Astrocyte (in vitro differentiated cells and primary cell): Measurements from ENCODE around the gene PDE7B. TPM values are rescaled to one million over a fixed set of nuclear protein-coding genes. Genes with fewer than 3 reads are reported as not detected.

ENCODE experiments used
- DNase-seq: peaks from one replicate; pipeline ENCODE4 v3.0.0-alpha.2; 2010; ENCODE audit warnings: low read depth
- FAIRE-seq: peaks from 2 replicates; lab custom pipeline; 2011; peaks lifted over from hg19 to GRCh38; lab: Jason Lieb, UNC
- H2AFZ ChIP-seq: 2 replicates; pipeline ENCODE4 v1.6.0; 2012; ENCODE audit warnings: low read depth, low read length, inconsistent platforms
- H3K27ac ChIP-seq: 2 replicates; pipeline ENCODE4 v1.5.1; 2011; ENCODE audit warnings: low read depth, low read length, inconsistent platforms
- H3K27me3 ChIP-seq: 2 replicates; pipeline ENCODE4 v1.6.0; 2011; ENCODE audit warnings: low read length, inconsistent platforms; ENCODE audit not compliant: insufficient read depth
- H3K36me3 ChIP-seq: 2 replicates; pipeline ENCODE4 v1.5.1; 2011; ENCODE audit warnings: low read length, inconsistent platforms; ENCODE audit not compliant: insufficient read depth
- H3K4me1 ChIP-seq: 2 replicates; pipeline ENCODE4 v1.5.1; 2011; ENCODE audit warnings: low read length, inconsistent platforms; ENCODE audit not compliant: insufficient read depth
- H3K4me2 ChIP-seq: 2 replicates; pipeline ENCODE4 v1.6.0; 2012; ENCODE audit warnings: low read length, inconsistent platforms
- H3K4me3 ChIP-seq: 2 replicates; pipeline ENCODE4 v1.5.1; 2011; ENCODE audit warnings: low read depth, mild to moderate bottlenecking, low read length, inconsistent platforms; ENCODE audit not compliant: insufficient read depth
- H3K79me2 ChIP-seq: 2 replicates; pipeline ENCODE4 v1.6.0; 2012; ENCODE audit warnings: mild to moderate bottlenecking, low read length, inconsistent platforms; ENCODE audit not compliant: insufficient read depth
- H3K9ac ChIP-seq: 2 replicates; pipeline ENCODE4 v1.6.0; 2012; ENCODE audit warnings: mild to moderate bottlenecking, low read length, inconsistent platforms
- H3K9me3 ChIP-seq: 2 replicates; pipeline ENCODE4 v1.5.1; 2012; ENCODE audit warnings: low read depth, mild to moderate bottlenecking, low read length, inconsistent platforms; ENCODE audit not compliant: insufficient read depth
- H4K20me1 ChIP-seq: 2 replicates; pipeline ENCODE4 v1.6.0; 2012; ENCODE audit warnings: low read length, inconsistent platforms; ENCODE audit not compliant: insufficient read depth
- H3K27ac Mint-ChIP-seq: one replicate; pipeline ENCODE4 v1.8.0; 2021; ENCODE audit warnings: mild to moderate bottlenecking, mixed read lengths; ENCODE audit not compliant: unreplicated experiment
- H3K27me3 Mint-ChIP-seq: one replicate; pipeline ENCODE4 v1.8.0; 2021; ENCODE audit warnings: low read depth, mixed read lengths; ENCODE audit not compliant: unreplicated experiment
- H3K36me3 Mint-ChIP-seq: one replicate; pipeline ENCODE4 v1.8.0; 2021; ENCODE audit warnings: low read depth, mixed read lengths; ENCODE audit not compliant: unreplicated experiment
- H3K4me1 Mint-ChIP-seq: one replicate; pipeline ENCODE4 v1.8.0; 2021; ENCODE audit warnings: low read depth, mixed read lengths; ENCODE audit not compliant: unreplicated experiment
- H3K4me3 Mint-ChIP-seq: one replicate; pipeline ENCODE4 v1.8.0; 2021; ENCODE audit warnings: mild to moderate bottlenecking, moderate library complexity, mixed read lengths; ENCODE audit not compliant: unreplicated experiment
- H3K9me3 Mint-ChIP-seq: one replicate; pipeline ENCODE4 v1.8.0; 2021; ENCODE audit warnings: mild to moderate bottlenecking, mixed read lengths; ENCODE audit not compliant: unreplicated experiment
- EZH2 ChIP-seq: IDR thresholded peaks from 2 replicates; pipeline ENCODE4 v1.6.1; 2012; ENCODE audit warnings: mild to moderate bottlenecking, low read length, inconsistent platforms; ENCODE audit not compliant: insufficient read depth
- total RNA-seq: library from RNA; stranded (reverse); gene quantifications from 2 replicates; pipeline ENCODE4 v1.2.1, GENCODE V29; 2021
- TF ChIP-seq, protein P1 (sequence below): IDR thresholded peaks from 2 replicates; pipeline ENCODE4 v1.5.1; 2011; ENCODE audit warnings: low read depth, mild to moderate bottlenecking, inconsistent platforms, low read length, moderate library complexity; ENCODE audit not compliant: insufficient read depth

Gene PDE7B
- total RNA-seq, 1 donor from 2014 or later, result 0.27 TPM

DNA sequence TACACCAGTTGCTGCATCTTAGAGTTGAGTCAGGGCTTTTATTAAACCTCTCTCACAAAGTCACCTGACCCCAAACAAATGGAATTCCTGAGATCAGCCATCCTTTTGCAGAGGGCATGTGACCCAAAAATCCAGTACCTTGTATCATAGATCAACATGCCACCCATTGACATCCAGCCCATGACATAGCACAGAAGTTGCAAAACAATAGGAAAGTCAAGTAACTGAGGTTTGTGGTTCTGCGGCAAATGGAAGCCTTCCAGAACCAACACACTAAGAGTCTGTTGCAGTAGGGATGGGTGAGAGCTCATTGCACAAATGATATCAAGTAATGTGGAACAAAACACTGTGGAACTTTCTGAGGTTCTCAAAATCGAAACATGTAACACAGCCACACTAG, 111.2 kb downstream of the PDE7B start:
- no peaks in the 10 kb centered on the region for H3K27me3 ChIP-seq
- no peak overlapping the region for H3K27ac ChIP-seq
- no peak overlapping the region for H3K27ac Mint-ChIP-seq
- peaks cover 5% of the 10 kb centered on the region for H3K9me3 Mint-ChIP-seq
- no peaks in the 10 kb centered on the region for H3K27me3 Mint-ChIP-seq
- H3K4me3 Mint-ChIP-seq, result no peak overlapping the region
- H3K4me1 ChIP-seq, result peaks cover 11% of the 10 kb centered on the region
- H4K20me1 ChIP-seq, result no peaks in the 10 kb centered on the region
- DNase-seq (peak; percentile 99), FAIRE-seq (no peak)
- H3K4me3 ChIP-seq, result no peak overlapping the region
- no peak overlapping the region for H2AFZ ChIP-seq
- H3K9me3 ChIP-seq, result peaks cover 3% of the 10 kb centered on the region
- H3K79me2 ChIP-seq, result no peaks in the 10 kb centered on the region
- TF ChIP-seq, protein P1, sequence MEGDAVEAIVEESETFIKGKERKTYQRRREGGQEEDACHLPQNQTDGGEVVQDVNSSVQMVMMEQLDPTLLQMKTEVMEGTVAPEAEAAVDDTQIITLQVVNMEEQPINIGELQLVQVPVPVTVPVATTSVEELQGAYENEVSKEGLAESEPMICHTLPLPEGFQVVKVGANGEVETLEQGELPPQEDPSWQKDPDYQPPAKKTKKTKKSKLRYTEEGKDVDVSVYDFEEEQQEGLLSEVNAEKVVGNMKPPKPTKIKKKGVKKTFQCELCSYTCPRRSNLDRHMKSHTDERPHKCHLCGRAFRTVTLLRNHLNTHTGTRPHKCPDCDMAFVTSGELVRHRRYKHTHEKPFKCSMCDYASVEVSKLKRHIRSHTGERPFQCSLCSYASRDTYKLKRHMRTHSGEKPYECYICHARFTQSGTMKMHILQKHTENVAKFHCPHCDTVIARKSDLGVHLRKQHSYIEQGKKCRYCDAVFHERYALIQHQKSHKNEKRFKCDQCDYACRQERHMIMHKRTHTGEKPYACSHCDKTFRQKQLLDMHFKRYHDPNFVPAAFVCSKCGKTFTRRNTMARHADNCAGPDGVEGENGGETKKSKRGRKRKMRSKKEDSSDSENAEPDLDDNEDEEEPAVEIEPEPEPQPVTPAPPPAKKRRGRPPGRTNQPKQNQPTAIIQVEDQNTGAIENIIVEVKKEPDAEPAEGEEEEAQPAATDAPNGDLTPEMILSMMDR, result no peak
- no peak for TF ChIP-seq EZH2
- H3K4me2 ChIP-seq, result peak overlapping the region; percentile 39
- no peak overlapping the region for H3K9ac ChIP-seq
- H3K36me3 Mint-ChIP-seq, result no peaks in the 10 kb centered on the region
- no peaks in the 10 kb centered on the region for H3K36me3 ChIP-seq
- H3K4me1 Mint-ChIP-seq, result no peaks in the 10 kb centered on the region

DNA sequence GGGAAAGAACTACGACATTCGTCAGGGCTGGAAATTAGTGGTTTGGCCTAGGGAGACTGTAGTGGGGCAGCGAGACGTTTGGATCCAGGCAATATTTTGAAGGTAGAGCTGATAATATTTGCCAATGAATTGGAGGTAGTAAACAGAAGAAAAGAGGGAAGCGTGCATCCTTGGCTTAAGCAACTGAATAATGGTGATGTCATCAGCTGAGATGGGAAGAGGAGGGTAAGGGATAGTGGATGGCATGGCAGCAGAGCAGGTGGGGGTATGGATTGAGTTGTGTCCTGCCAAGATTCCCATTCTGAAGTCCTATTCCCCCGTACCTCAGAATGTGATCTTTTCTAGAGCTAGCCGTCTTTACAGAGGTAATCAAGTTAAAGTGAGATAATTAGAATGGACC, 119.2 kb downstream of the PDE7B start:
- Histone ChIP-seq H3K4me2 (no peak overlapping the region), H3K36me3 (no peaks in the 10 kb centered on the region), H3K4me3 (no peak overlapping the region), H3K4me1 (no peaks in the 10 kb centered on the region), H3K27me3 (no peaks in the 10 kb centered on the region), H3K27ac (no peak overlapping the region), H4K20me1 (no peaks in the 10 kb centered on the region), H3K9me3 (no peaks in the 10 kb centered on the region), H3K79me2 (no peaks in the 10 kb centered on the region), H2AFZ (no peak overlapping the region), H3K9ac (no peak overlapping the region)
- Mint-ChIP-seq H3K9me3 (peaks cover 2% of the 10 kb centered on the region), H3K27me3 (no peaks in the 10 kb centered on the region), H3K36me3 (no peaks in the 10 kb centered on the region), H3K4me1 (no peaks in the 10 kb centered on the region), H3K4me3 (no peak overlapping the region), H3K27ac (no peak overlapping the region)
- no peak for TF ChIP-seq EZH2
- TF ChIP-seq, protein P1, result no peak
- no peak for DNase-seq
- no peak for FAIRE-seq

DNA sequence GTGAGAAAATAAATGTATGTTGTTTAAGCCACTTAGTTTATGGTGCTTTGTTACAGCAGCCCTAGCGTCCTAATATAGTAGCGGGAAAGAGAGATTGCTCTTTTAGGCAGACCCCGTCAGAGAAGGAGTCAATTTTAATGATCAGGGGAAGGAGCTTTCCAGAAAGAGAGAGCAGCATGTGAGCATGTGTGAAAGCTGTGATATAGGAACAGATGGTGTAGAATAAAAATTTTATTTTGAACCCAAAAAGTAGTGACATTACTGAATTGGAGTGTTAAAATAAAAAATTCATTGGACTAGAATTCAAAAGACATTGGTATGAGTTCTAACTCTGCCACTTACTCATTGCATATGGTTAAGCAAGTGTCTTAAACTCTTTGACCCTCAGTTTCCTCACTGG, 119.8 kb downstream of the PDE7B start:
- Histone ChIP-seq H3K27me3 (no peaks in the 10 kb centered on the region), H2AFZ (no peak overlapping the region), H3K36me3 (no peaks in the 10 kb centered on the region), H4K20me1 (no peaks in the 10 kb centered on the region), H3K9ac (no peak overlapping the region), H3K4me3 (no peak overlapping the region), H3K27ac (no peak overlapping the region), H3K9me3 (no peaks in the 10 kb centered on the region), H3K4me2 (no peak overlapping the region), H3K4me1 (no peaks in the 10 kb centered on the region), H3K79me2 (no peaks in the 10 kb centered on the region)
- Mint-ChIP-seq H3K27ac (no peak overlapping the region), H3K4me3 (no peak overlapping the region), H3K36me3 (no peaks in the 10 kb centered on the region), H3K9me3 (peaks cover 2% of the 10 kb centered on the region), H3K4me1 (no peaks in the 10 kb centered on the region), H3K27me3 (no peaks in the 10 kb centered on the region)
- no peak for DNase-seq
- TF ChIP-seq EZH2, result no peak
- TF ChIP-seq, protein P1, result no peak
- FAIRE-seq, result no peak
